Measurements from ENCODE around the gene PON2.
"Not testable (repeated sequence)": the region's sequence is repeated elsewhere in the genome, so short reads cannot be mapped to it uniquely, and the experiment has no call there.

PON2 gene

GRCh38 chr7:95398155-95398940 is 36.5 kb downstream of the PON2 start:
- no peak for DNase-seq

- DNase-seq, result no peak
These were observed 37.4 kb downstream of the PON2 start for GRCh38 chr7:95397381-95397780.

DNA sequence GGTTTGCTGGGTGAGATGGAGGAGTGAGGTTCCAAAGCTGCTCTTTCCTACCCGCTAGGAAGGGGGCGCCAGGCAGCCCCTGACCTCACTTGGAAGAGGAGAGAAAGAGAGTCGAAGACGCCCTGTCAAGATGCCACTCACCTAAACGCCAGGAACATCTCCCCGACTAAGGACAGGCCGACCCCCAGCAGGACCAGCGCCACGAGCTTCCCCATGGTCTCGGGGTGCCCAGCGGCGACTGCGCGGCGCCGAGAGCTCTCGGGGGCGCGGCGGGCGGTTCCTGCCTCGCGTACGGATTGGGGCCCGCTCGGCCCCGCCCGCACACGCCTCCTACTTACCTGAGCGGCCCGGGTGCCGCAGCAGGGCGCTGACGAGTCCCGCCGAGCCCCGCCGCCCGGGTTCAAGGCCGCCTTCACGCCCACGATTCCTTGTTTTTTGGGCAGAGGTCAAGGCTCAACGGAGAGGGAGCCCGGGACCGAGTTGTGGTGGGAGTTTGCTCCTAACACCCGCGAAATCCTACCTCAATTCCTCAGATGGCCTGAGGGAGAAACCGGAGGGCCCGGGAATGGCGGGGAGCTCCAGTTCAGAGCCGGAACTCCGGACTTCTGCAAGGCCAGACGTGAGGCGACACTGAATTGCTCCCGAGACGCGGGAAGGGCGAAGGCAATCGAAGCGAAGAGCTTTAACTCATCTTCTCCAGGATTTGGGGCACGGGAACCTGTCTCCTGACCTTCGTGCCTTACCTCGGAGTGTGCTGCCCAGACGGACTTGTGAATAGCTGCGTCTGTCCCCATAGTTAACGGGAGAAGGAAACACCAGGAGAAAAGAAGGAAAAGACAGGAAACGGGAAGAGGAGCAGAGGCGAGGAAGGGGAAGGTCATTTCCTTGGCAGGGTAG is 38.4 kb downstream of the PON2 start, which contains the start of gene PON3:
TSS of gene PON3 (minus strand) at position 240 of the 897 bp plus-strand sequence. CDS start at position 215, 25 bp downstream.
- no peak for DNase-seq

- no peak for DNase-seq
These were observed 39.1 kb downstream of the PON2 start for GRCh38 chr7:95395755-95396135.

DNA sequence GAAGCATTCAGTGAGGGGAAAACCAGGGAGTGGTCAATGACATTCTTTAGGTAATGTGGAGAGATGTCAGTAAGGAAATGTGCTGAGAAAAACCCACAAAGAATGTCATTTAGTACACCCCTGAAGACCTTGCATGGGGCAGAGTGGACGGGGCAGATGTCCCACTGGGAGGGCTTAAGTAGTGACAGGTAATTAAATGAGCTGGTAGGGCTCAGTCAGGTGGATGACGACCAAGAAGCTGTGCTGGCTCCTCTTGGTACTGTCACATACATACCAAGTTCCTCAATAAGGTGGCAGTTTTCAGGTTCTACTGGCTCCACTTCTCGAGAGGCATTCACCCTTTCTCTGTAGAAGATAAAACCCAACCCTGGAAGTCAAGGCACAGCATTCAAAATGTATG is 40.5 kb downstream of the PON2 start:
- no peak for DNase-seq

GRCh38 chr7:95391761-95392160 is 43.1 kb downstream of the PON2 start:
- no peak for DNase-seq

GRCh38 chr7:95389516-95389915 is 45.3 kb downstream of the PON2 start:
- no peak for DNase-seq

- not testable (repeated sequence) for DNase-seq
These were observed 55.4 kb downstream of the PON2 start for GRCh38 chr7:95379457-95379856.

DNA sequence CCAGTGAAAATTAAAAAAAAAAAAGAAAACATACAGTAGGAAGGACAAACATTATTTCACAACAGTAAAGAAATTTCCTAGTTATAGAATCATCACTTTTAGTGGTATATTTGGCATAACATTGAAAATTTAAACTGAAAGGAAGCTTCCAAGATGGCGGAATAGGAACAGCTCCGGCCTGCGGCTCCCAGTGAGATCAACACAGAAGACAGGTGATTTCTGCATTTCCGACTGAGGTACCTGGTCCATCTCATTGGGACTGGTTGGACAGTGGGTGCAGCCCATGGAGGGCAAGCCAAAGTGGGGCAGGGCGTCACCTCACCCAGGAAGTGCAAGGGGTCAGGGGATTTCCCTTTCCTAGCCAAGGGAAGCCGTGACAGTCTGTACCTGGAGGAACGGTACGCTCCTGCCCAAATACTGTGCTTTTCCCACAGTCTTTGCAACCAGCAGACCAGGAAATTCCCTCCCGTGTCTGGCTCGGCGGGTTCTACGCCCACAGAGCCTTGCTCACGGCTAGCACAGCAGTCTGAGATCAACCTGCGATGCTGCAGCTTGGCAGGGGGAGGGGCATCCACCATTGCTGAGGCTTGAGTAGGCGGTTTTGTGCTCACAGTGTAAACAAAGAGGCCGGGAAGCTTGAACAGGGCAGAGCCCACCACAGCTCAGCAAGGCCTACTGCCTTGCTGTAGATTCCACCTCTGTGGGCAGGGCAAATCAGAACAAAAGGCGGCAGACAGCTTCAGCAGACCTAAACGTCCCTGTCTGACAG is 58.0 kb downstream of the PON2 start:
- DNase-seq, result no peak

- no peak for DNase-seq
These were observed 59.1 kb downstream of the PON2 start for GRCh38 chr7:95375591-95376257.

DNA sequence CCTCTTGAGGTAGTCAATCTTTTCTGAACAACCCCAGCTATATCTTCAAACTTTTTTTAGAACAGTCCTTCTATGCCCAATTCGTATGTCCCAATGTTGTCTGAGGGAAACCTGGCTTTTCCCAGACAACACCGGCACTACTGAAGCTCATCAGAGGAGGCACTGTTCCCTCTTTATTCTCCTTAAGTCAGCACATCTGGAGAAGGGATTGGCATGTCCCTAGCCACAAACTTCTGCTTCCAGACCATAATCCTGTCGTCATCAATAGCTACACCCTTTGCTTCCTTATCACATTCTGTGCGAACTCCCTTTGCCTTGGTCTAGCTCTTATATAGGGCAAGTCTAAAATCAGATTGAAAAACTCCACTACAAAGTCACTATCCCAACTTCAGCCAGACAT is 61.5 kb downstream of the PON2 start:
- DNase-seq, result no peak

- DNase-seq, result no peak
These were observed 66.6 kb downstream of the PON2 start for GRCh38 chr7:95368235-95368634.

- DNase-seq, result no peak
These were observed 67.2 kb downstream of the PON2 start for GRCh38 chr7:95367606-95368005.

- DNase-seq, result no peak
These were observed 69.7 kb downstream of the PON2 start for GRCh38 chr7:95365151-95365550.

DNA sequence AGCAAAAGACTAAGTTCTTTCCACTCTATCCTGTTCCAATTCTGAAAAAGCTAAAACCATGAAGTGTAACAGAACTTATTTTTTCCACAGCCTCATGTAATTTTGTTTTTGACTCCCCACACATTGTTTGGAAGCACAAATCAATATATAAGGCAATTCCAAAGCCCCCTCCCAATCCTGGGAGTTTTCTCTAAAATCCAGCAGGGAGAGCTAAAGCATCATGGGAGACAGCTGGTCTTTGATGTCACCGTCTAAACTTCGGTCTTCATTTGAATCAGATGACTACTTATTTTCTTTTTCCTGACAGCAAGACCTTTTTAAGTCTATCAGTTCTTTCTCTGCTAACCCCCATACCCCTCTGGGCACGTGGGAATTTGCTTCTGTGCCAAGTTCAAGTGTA is 77.2 kb downstream of the PON2 start:
- no peak for DNase-seq

Measured in T-helper 9 cell (primary cell).